ENCODE data around the gene PLCL2. TPM values are rescaled to one million over a fixed set of nuclear protein-coding genes. Genes with fewer than 3 reads are reported as not detected.

The PLCL2 gene
- total RNA-seq, 1 experiment from 2014 or later, result 0.92 TPM

DNA sequence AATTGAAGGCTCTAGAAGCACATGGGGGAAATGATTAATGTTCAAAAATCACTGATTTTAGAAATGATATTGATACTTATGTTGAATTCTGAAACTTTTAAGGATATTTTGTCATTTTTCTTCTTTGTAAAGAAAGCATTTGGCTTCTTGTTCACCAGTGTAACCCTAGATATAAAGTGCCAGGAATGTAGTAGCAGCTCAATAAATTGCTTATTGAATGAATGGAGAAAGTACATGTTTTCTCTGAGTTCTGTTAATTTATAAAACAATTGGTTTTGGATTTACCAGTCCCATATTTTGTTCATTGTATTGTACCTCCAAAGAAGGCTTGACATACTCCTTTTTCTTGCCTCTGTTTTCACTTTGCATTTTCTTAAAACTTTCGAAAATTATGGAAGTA, 2.4 kb downstream of the PLCL2 start:
- no peaks in the 10 kb centered on the region for H3K4me1 ChIP-seq (ENCODE audit: insufficient read depth, low read length, poor library complexity, severe bottlenecking)
- intact Hi-C loops (cut with micrococcal nuclease; ENCODE audit: unreplicated experiment), result loop anchor here (10.0 kb wide), 1 partner anchor 348 kb away; no protein-coding TSS in a partner anchor
- H3K4me3 ChIP-seq (ENCODE audit: low read depth, low read length, poor library complexity, severe bottlenecking), result no peak overlapping the region
- H3K27me3 ChIP-seq (replicated peaks; ENCODE audit: insufficient read depth, low read depth, low read length, poor library complexity), result peaks cover 40% of the 10 kb centered on the region
- TF ChIP-seq, protein P1, sequence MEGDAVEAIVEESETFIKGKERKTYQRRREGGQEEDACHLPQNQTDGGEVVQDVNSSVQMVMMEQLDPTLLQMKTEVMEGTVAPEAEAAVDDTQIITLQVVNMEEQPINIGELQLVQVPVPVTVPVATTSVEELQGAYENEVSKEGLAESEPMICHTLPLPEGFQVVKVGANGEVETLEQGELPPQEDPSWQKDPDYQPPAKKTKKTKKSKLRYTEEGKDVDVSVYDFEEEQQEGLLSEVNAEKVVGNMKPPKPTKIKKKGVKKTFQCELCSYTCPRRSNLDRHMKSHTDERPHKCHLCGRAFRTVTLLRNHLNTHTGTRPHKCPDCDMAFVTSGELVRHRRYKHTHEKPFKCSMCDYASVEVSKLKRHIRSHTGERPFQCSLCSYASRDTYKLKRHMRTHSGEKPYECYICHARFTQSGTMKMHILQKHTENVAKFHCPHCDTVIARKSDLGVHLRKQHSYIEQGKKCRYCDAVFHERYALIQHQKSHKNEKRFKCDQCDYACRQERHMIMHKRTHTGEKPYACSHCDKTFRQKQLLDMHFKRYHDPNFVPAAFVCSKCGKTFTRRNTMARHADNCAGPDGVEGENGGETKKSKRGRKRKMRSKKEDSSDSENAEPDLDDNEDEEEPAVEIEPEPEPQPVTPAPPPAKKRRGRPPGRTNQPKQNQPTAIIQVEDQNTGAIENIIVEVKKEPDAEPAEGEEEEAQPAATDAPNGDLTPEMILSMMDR (conservative IDR thresholded peaks at IDR 0.05; ENCODE audit: low read depth, low read length), result no peak
- TF ChIP-seq EZH2 (IDR thresholded peaks at IDR 0.05; ENCODE audit: borderline replicate concordance, low read depth, low read length, poor library complexity, severe bottlenecking), result no peak
- no peak overlapping the region for H3K27ac ChIP-seq (ENCODE audit: low read depth, low read length, poor library complexity, severe bottlenecking)
- DNase-seq (ENCODE audit: low spot score), result no peak
- no TSS peak for BruUV-seq (replicated peaks)
- H3K9me3 ChIP-seq (ENCODE audit: low read depth, low read length, poor library complexity, severe bottlenecking), result no peaks in the 10 kb centered on the region
- POLR2A ChIA-PET (ENCODE audit: low non-redundant PET), result no interaction called here
- CTCF ChIA-PET, result no interaction called here
- H3K36me3 ChIP-seq (ENCODE audit: insufficient read depth, low read length, poor library complexity, severe bottlenecking), result no peaks in the 10 kb centered on the region

DNA sequence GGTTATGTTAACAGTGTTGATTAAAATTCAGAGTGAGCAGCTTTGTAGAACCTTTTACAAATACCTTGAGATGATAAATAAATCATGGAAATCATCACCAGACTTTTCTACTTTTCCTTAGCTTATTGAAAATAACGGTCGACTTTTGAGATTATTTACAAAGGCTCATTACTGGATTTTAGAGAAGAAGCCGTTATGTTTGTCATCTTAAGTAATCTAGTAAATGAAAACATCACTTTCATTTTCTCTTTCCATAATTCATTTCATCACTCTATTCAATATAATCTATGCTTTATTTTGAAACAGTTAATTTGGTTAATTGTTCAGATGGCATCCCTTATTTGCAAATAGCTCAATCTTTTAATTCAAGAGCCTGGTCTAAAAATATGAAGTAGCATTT, 3.6 kb downstream of the PLCL2 start:
- Histone ChIP-seq H3K4me1 (ENCODE audit: insufficient read depth, low read length, poor library complexity, severe bottlenecking) (no peaks in the 10 kb centered on the region), H3K36me3 (ENCODE audit: insufficient read depth, low read length, poor library complexity, severe bottlenecking) (no peaks in the 10 kb centered on the region), H3K27ac (ENCODE audit: low read depth, low read length, poor library complexity, severe bottlenecking) (no peak overlapping the region), H3K9me3 (ENCODE audit: low read depth, low read length, poor library complexity, severe bottlenecking) (no peaks in the 10 kb centered on the region), H3K4me3 (ENCODE audit: low read depth, low read length, poor library complexity, severe bottlenecking) (no peak overlapping the region), H3K27me3 (replicated peaks; ENCODE audit: insufficient read depth, low read depth, low read length, poor library complexity) (peaks cover 47% of the 10 kb centered on the region)
- intact Hi-C loops (cut with micrococcal nuclease; ENCODE audit: unreplicated experiment), result loop anchor here (10.0 kb wide), 1 partner anchor 346 kb away; no protein-coding TSS in a partner anchor
- ChIA-PET CTCF (no interaction called here), POLR2A (ENCODE audit: low non-redundant PET) (no interaction called here)
- TF ChIP-seq, protein P1 (conservative IDR thresholded peaks at IDR 0.05; ENCODE audit: low read depth, low read length), result no peak
- no peak for TF ChIP-seq EZH2 (IDR thresholded peaks at IDR 0.05; ENCODE audit: borderline replicate concordance, low read depth, low read length, poor library complexity, severe bottlenecking)
- DNase-seq (ENCODE audit: low spot score), result no peak
- no TSS peak for BruUV-seq (replicated peaks)

DNA sequence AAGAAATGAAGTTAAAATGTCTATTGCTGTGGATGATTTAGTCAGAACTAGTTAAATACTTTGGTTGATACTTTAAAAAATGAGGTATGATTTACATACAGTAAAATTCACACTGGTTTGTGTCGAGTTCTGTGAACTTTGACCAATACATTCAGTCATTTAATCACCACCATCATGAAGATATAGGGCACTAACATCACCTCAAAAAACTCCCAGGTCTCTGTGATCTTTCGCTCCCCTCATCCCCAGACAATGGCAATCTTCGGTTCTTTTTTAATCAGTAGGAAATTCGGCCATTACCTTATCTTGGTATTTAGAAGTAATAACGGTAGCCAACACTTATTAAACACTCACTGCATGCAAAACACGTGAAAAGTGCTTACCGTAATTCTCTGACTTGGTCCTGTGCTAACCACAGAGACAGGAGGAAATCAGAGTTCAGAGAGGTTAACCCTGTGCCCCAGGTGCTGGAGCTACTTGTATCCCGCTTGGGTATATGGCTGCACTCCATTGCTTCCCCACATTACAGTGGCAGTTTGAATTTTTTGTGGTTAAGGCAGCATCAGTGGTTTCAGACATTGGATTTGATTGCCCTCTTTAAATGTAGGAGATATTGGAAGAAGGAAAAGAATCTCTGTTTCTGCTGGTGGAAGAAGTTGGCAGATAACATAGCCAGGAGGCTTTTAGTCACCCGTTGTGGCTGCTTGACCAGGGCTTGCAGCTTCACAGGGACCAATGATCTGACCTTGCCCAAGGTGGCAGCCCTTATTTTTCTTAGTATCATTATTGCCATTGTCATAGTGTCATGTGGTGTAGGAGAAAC, 4.2 kb downstream of the PLCL2 start:
- no peaks in the 10 kb centered on the region for H3K4me1 ChIP-seq (ENCODE audit: insufficient read depth, low read length, poor library complexity, severe bottlenecking)
- ChIA-PET CTCF (no interaction called here), POLR2A (ENCODE audit: low non-redundant PET) (no interaction called here)
- H3K36me3 ChIP-seq (ENCODE audit: insufficient read depth, low read length, poor library complexity, severe bottlenecking), result no peaks in the 10 kb centered on the region
- intact Hi-C loops (cut with micrococcal nuclease; ENCODE audit: unreplicated experiment), result loop anchor here (10.0 kb wide), 1 partner anchor 346 kb away; no protein-coding TSS in a partner anchor
- peaks cover 49% of the 10 kb centered on the region for H3K27me3 ChIP-seq (replicated peaks; ENCODE audit: insufficient read depth, low read depth, low read length, poor library complexity)
- no TSS peak for BruUV-seq (replicated peaks)
- TF ChIP-seq, protein P1 (conservative IDR thresholded peaks at IDR 0.05; ENCODE audit: low read depth, low read length), result no peak
- no peak for TF ChIP-seq EZH2 (IDR thresholded peaks at IDR 0.05; ENCODE audit: borderline replicate concordance, low read depth, low read length, poor library complexity, severe bottlenecking)
- no peaks in the 10 kb centered on the region for H3K9me3 ChIP-seq (ENCODE audit: low read depth, low read length, poor library complexity, severe bottlenecking)
- no peak for DNase-seq (ENCODE audit: low spot score)
- H3K4me3 ChIP-seq (ENCODE audit: low read depth, low read length, poor library complexity, severe bottlenecking), result no peak overlapping the region
- H3K27ac ChIP-seq (ENCODE audit: low read depth, low read length, poor library complexity, severe bottlenecking), result no peak overlapping the region
